Globus pallidus (tissue), 1 donor: Measurements from ENCODE around the gene CD2AP.
"Not testable (repeated sequence)": the region's sequence is repeated elsewhere in the genome, so short reads cannot be mapped to it uniquely, and the experiment has no call there.

Source experiments
- DNase-seq: peaks from one replicate; pipeline ENCODE4 v3.0.0-alpha.2; 2015; ENCODE audit warnings: low spot score

CD2AP gene

DNA sequence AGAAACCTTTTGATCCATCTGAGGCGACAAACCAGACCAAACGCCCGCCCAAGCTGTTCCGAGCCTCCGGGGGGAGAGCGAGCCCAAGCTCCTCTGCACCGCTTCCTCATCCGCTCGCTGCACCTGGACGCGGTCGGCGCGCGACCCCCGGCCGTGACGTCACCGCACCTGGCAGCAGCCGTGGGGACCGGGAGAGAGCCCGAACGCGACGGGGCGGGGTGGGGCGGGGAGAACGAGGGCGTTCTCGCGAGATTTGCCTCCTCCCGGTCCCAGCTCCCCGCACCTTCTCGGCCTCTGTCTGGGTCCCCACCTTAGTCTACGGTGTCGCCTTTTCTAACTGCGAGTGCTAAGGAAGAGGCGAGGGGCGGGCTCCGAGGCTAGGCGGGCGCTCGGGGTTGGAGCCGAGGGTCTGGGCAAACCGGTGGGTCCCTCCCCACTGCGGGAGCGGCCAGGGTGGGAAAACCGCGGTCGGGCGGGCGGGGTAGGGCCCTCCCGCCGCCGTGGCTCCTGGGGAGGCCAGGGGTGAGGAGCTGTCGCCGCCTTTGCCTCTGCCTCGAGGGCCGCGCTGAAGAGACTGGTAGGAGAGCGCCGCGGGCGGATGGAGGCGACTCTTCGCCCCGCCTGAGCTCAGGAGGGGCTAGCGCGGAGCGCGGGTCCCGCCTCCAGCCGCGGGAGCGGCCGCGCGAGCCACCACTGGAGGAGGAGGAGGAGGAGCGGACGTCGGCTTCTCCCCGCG lies at the start of gene CD2AP:
TSS of gene CD2AP (plus strand) at position 293 of the 736 bp plus-strand sequence. CDS start 456 bp downstream, outside the sequence.
- peak; percentile 75 for DNase-seq

DNA sequence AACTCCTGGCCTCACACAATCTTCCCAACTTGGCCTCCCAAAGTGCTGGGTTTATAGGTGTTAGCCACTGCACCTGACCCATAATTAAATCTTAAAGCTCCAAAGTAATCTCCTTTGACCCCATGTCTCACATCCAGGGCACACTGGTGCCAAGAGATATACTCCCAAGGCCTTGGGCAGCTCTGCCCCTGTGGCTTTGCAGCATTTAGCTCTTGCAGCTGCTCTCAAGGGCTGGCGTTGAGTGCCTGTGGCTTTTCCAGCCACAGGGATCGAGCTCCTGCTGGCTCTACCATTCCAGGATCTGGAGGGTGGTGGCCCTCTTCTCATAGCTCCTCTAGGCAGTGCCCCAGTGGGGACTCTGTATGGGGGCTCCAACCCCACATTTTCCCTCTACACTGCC lies 49.3 kb upstream of the CD2AP start:
- no peak for DNase-seq

GRCh38 chr6:47428746-47429664 lies 48.6 kb upstream of the CD2AP start:
- DNase-seq = no peak

- DNase-seq = no peak
Measured at GRCh38 chr6:47434372-47435253, 43.0 kb upstream of the CD2AP start.

GRCh38 chr6:47435254-47435612 lies 42.4 kb upstream of the CD2AP start:
- DNase-seq = no peak

DNA sequence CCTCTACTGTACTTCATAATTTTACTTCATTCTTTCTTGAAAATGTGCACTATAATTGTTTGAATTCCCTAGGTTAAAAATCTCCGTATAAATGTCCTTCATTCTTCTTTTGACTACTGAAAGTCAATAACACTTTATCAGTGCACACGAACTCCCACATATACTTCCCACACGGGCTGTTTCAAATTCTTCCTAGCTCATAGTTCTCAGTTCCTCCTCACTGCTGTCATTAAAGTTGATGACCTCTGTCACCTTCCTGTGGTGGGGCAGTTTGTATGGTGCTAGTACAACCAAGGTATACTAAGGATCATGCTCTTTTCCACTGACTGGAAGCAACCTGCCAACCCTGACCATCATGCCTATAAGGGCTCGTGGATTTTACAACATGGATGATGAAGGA lies 40.0 kb upstream of the CD2AP start:
- DNase-seq = no peak

DNA sequence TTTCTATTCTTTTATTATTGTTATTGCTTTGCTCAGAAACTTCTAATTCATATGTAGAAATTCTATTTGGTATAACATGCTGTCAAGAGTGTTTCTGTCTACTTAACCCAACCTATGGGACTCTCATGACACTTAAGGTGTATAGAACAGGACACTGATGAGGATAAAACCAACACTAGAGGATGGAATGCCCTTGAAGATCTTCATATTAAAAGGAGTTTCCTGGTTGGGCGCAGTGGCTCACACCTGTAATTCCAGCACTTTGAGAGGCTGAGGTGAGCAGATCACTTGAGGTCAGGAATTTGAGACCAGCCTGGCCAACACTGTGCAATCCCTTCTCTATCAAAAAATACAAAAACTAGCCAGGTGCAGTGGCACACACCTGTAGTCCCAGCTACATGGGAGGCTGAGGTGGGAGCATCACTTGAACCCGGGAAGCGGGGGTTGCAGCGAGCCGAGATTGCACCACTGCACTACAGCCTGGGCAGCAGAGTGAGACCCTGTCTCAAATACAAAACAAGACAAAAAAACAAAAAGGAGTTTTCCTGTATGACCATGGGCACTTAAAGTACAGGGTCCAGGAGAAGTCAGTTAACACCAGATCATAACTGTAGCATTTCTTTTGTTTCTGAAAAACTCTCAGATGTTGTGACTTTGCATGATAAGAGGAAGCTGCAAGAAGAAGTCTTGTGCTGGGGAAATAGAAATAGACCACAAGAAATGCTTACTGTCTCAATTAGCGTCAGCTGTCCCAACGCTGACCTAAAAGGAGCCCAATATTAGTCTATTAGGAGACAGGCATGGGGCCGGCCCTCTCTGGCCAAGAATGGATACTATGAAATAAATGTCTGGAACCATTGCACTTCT lies 38.9 kb upstream of the CD2AP start:
- DNase-seq = no peak

DNA sequence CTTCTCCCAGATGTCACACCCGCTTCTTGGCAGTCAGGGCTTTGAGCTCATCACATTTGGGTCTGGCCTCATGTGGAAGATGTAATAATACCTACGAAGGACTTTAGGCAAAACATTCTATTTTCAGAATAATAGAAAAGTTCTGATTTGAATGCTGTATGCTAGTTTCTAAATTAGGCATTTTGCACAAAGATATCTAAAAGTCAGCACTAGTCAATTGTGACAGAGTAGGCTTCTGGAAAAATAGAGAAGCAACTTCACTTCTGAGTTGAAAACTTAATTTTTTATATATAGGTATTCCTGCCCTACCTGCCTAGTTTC lies 38.3 kb upstream of the CD2AP start:
- DNase-seq = no peak

- DNase-seq = no peak
Measured at GRCh38 chr6:47440719-47441118, 36.9 kb upstream of the CD2AP start.

DNA sequence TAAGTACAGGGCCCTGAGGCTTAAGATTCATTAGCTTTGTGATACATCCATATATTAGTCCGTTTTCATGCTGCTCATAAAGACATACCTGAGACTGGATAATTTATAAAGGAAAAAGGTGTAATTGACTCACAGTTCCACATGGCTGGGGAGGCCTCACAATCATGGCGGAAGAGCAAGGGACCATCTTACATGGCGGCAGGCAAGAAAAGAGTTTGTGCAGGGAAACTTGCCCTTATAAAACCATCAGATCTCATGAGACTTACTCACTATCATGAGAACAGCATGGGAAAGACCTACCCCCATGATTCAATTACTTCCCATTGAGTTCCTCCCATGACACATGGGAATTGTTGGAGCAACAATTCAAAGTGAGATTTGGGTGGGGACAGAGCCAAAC lies 32.6 kb upstream of the CD2AP start:
- not testable (repeated sequence) for DNase-seq

DNA sequence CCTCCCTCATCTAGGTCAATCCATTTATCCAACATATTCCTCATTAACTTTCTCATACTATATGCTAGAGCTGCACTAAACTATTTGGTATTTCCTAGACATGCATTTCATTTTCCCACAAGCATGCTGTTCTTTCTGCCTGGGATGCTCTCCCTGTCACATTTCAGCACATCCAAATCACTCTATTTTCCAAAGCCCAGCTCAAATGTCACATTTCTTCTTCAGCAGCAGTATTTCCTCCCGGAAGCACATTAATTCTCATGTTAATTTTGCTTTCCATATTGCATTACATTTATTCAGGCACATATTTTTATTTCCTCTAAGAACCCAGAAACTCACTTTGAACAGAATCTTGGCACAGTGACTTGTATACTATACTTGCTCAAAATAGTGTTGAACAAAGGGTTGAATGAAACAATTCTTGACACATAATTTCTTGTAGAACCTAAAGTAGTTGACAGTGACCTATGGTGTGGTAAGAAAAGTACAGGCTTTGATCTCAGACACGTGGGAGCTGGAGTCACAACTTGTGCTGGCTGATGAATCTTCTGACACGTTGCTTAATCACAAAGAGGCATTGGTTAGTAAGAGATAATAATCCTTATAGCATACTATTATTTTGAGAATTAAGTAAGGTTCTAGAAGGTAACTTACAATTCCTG lies 30.8 kb upstream of the CD2AP start:
- no peak for DNase-seq

DNA sequence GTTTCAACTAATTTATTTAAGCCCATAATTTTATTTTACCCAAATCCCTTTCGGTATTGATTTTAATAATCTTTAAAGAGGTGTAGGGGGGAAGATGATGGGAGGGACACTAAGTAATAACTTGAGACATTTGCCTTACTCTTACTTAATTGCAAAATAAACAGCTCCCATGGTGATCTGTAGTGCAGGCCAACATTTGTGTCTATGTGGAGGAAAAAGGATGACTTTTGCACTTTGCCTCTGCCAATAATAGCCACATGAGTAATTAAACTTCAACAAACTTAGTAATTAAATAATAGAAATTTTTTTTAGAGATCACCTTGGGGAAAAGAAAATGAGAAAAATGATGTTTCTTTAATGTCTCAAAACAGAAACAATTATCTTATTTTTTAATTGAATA lies 29.9 kb upstream of the CD2AP start:
- no peak for DNase-seq

- no peak for DNase-seq
Measured at GRCh38 chr6:47451162-47451561, 26.4 kb upstream of the CD2AP start.

- DNase-seq = no peak
Measured at GRCh38 chr6:47452899-47453298, 24.7 kb upstream of the CD2AP start.

DNA sequence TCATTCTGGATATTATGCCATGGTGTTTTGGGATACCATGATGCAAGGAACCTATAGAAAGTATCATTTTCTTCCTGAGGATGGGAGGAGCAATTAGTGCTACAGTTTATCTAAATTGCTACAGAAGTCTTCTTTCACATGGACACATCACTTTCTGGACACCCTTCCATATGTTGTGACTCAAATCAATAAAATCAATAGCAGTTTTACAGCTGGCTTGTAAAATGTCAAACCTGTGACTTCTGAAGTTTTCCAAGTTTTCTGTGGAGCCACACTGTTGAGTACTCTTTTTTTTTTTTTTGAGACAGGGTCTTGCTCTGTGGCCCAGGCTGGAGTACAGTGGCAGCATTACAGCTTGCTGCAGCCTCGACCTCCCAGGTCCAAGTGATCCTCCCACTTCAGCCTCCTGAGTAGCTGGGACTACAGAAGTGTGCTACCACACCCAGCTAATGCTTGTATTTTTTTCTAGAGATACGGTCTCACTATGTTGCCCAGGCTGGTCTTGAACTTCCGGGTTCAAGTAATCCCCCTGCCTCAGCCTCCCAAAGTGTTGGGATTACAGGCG lies 24.1 kb upstream of the CD2AP start:
- DNase-seq = no peak

DNA sequence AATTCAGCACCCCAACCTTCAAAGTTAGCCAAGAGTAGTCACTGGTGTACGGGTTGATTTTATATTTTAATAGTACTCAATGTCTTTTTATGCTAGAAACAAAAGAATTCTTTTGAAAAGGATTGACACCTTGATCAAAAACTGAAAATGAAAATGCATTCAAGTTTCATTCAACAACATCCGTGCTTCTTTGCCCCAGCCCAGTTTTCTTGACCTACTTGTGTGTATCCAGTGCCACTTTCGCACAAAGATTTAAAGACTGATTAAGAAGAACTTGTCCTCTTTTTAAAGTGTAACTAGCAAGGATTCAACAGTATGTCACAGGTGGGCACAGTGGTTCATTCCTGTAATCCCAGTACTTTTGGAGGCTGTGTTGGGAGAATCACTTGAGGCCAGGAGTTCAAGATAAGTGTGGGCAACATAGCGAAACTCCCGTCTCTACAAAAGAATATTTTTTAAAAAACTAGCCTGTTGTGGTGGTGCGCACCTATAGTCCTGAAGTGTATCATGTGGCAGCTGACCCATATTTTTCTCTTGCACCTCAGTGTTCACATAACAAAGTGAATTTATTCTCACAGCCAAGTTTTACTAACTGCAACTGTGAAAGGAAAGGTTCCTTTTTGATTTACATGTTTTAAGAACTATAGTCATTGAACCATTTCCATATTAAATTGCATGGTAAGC lies 22.7 kb upstream of the CD2AP start:
- DNase-seq = no peak

DNA sequence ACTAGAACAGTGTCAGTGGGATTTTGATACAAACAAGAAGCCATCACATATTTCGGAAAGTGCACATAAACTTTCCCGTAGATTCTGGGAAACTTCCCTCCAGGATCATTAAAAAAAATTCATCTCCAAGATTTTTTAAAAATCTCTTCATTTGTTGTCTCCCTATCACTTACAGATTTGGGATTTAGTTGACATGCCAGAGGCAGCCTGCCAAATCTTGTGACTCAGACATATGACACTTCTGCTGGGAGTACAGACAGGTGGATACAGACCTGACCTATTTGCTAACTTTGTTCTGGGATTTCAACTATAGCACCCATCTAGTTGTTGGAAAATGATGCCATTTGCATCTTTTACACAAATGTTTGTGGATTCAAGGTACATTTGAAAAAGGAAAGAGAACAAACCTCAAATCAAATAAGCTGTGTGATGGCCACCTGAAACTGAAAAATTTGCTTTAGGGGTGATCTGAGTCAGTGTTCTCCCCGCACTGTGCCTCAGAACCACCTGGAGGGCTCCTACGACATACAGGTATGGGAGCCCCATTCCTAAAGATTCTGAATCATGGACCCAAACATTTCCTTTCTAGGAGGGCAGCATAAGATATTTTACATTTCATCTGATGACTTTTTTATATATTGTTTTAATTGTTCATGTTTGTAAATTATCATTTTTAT lies 21.9 kb upstream of the CD2AP start:
- no peak for DNase-seq

GRCh38 chr6:47456536-47456975 lies 21.0 kb upstream of the CD2AP start:
- no peak for DNase-seq

GRCh38 chr6:47457370-47457769 lies 20.2 kb upstream of the CD2AP start:
- DNase-seq = no peak
